Caco-2 (cell line): ENCODE measurements around the gene FXYD2. TPM values are rescaled to one million over a fixed set of nuclear protein-coding genes. Genes with fewer than 3 reads are reported as not detected.
"Not testable (repeated sequence)": the region's sequence is repeated elsewhere in the genome, so short reads cannot be mapped to it uniquely, and the experiment has no call there.

Source experiments
- BruUV-seq: library from RNA; stranded (reverse); fragments of 400-500 nt; replicated peaks from 2 replicates; lab custom pipeline; 2021; lab: Mats Ljungman, UMichigan
- CTCF ChIA-PET: fragments of 300-600 bp; sonication (Branson Sonifier 250); formaldehyde crosslinking; loops from one replicate; lab custom pipeline; 2022; ENCODE audit warnings: antibody characterized with exemption; lab: Charles Lee
- POLR2A ChIA-PET: fragments of 300-600 bp; sonication (Branson Sonifier 250); formaldehyde crosslinking; loops from one replicate; lab custom pipeline; 2022; ENCODE audit warnings: antibody characterized with exemption; lab: Charles Lee
- DNase-seq, 2 experiments: peaks; one replicate each; pipeline versions ENCODE4 v3.0.0 to v3.0.0-alpha.2; 2020 to 2022
- H3K27me3 ChIP-seq: replicated peaks from 2 replicates; pipeline ENCODE4 v1.6.0; 2011; ENCODE audit warnings: low read length; ENCODE audit not compliant: control insufficient read depth, insufficient read depth
- H3K36me3 ChIP-seq: 2 replicates; pipeline ENCODE4 v1.5.1; 2011; ENCODE audit warnings: low read length; ENCODE audit not compliant: control insufficient read depth, insufficient read depth
- H3K4me1 ChIP-seq: fragments of 250-450 bp; sonication (Bioruptor Pico); 2 replicates; pipeline ENCODE4 v1.5.1; 2020; ENCODE audit warnings: mild to moderate bottlenecking
- H3K4me3 ChIP-seq: 2 replicates; pipeline ENCODE4 v1.5.1; 2011; ENCODE audit warnings: low read depth, mild to moderate bottlenecking, control low read depth, low read length
- H3K9me3 ChIP-seq: fragments of 250-450 bp; sonication (Bioruptor Pico); 2 replicates; pipeline ENCODE4 v1.5.1; 2020; ENCODE audit warnings: mild to moderate bottlenecking, moderate library complexity
- H3K27ac Mint-ChIP-seq: one replicate; pipeline ENCODE4 v1.8.0; 2022; ENCODE audit warnings: mixed read lengths; ENCODE audit not compliant: unreplicated experiment
- H3K27me3 Mint-ChIP-seq: one replicate; pipeline ENCODE4 v1.8.0; 2022; ENCODE audit warnings: mixed read lengths; ENCODE audit not compliant: insufficient read depth, unreplicated experiment
- H3K36me3 Mint-ChIP-seq: one replicate; pipeline ENCODE4 v1.8.0; 2022; ENCODE audit warnings: mild to moderate bottlenecking, mixed read lengths; ENCODE audit not compliant: insufficient read depth, unreplicated experiment
- H3K4me1 Mint-ChIP-seq: one replicate; pipeline ENCODE4 v1.8.0; 2022; ENCODE audit warnings: low read depth, mixed read lengths; ENCODE audit not compliant: unreplicated experiment
- H3K4me3 Mint-ChIP-seq: one replicate; pipeline ENCODE4 v1.8.0; 2022; ENCODE audit warnings: mild to moderate bottlenecking, moderate library complexity, mixed read lengths; ENCODE audit not compliant: unreplicated experiment
- H3K9me3 Mint-ChIP-seq: one replicate; pipeline ENCODE4 v1.8.0; 2022; ENCODE audit warnings: mixed read lengths; ENCODE audit not compliant: unreplicated experiment
- CTCF ChIP-seq, 2 experiments: fragments of 200-600 bp in 1 of 2; IDR thresholded peaks; 1 replicate in 1 of 2; 2 replicates in 1 of 2; pipeline versions ENCODE4 v1.5.1 to v1.8.0; 2011 to 2022; ENCODE audit warnings: antibody characterized with exemption in 1 of 2, control low read depth in 1 of 2, inconsistent platforms in 1 of 2, low read depth in 1 of 2, low read length in 1 of 2, mild to moderate bottlenecking in 1 of 2, moderate library complexity in 1 of 2; ENCODE audit not compliant: insufficient read depth in 1 of 2, severe bottlenecking in 1 of 2, unreplicated experiment in 1 of 2
- intact Hi-C: fragments of 100-400 bp; cut with micrococcal nuclease; formaldehyde crosslinking; loops from one replicate; pipeline ENCODE4 v1.10.0; 2022; ENCODE audit not compliant: unreplicated experiment
- total RNA-seq: library from RNA; stranded (reverse); gene quantifications from 2 replicates; pipeline ENCODE4 v1.2.3, GENCODE V29; 2022

Gene FXYD2
- total RNA-seq, 1 experiment from 2014 or later, result 0.48 TPM

GRCh38 chr11:117815262-117815803, 9.2 kb downstream of the FXYD2 start:
- no peak for TF ChIP-seq CTCF (IDR thresholded peaks at IDR 0.05; ENCODE audit: insufficient read depth in 1 of 2, low read depth in 1 of 2, low read length in 1 of 2, severe bottlenecking in 1 of 2, unreplicated experiment in 1 of 2)
- peak overlapping the region; percentile 22 for H3K27ac Mint-ChIP-seq
- no peaks in the 10 kb centered on the region for H3K36me3 Mint-ChIP-seq
- no TSS peak for BruUV-seq
- no peaks in the 10 kb centered on the region for H3K9me3 Mint-ChIP-seq
- H3K4me1 ChIP-seq, result peaks cover 52% of the 10 kb centered on the region
- no peaks in the 10 kb centered on the region for H3K36me3 ChIP-seq
- ChIA-PET POLR2A (no interaction called here), CTCF (interaction anchor here (0.6 to 6.4 kb wide), 10 partner anchors 7 to 389 kb away, joined by 3 to 122 read pairs (median 5); no protein-coding TSS in a partner anchor)
- H3K27me3 Mint-ChIP-seq, result peaks cover 5% of the 10 kb centered on the region
- H3K27me3 ChIP-seq, result no peaks in the 10 kb centered on the region
- no peak overlapping the region for H3K4me3 Mint-ChIP-seq
- H3K9me3 ChIP-seq, result no peaks in the 10 kb centered on the region
- DNase-seq, result no peak
- peaks cover 23% of the 10 kb centered on the region for H3K4me1 Mint-ChIP-seq
- no peak overlapping the region for H3K4me3 ChIP-seq
- intact Hi-C loops, result no loop called here

- ChIA-PET CTCF (interaction anchor here (1.4 to 4.8 kb wide), 5 partner anchors 14 to 388 kb away, joined by 3 to 122 read pairs (median 6); no protein-coding TSS in a partner anchor), POLR2A (no interaction called here)
- intact Hi-C loops, result no loop called here
- no peaks in the 10 kb centered on the region for H3K9me3 ChIP-seq
- no peaks in the 10 kb centered on the region for H3K9me3 Mint-ChIP-seq
- no peaks in the 10 kb centered on the region for H3K27me3 ChIP-seq
- H3K27me3 Mint-ChIP-seq, result peaks cover 7% of the 10 kb centered on the region
- no peaks in the 10 kb centered on the region for H3K36me3 ChIP-seq
- no peaks in the 10 kb centered on the region for H3K36me3 Mint-ChIP-seq
- peaks cover 23% of the 10 kb centered on the region for H3K4me1 Mint-ChIP-seq
- H3K27ac Mint-ChIP-seq, result peak overlapping the region; percentile 22
- no TSS peak for BruUV-seq
- H3K4me3 ChIP-seq, result no peak overlapping the region
- TF ChIP-seq CTCF (IDR thresholded peaks at IDR 0.05; ENCODE audit: insufficient read depth in 1 of 2, low read depth in 1 of 2, low read length in 1 of 2, severe bottlenecking in 1 of 2, unreplicated experiment in 1 of 2), result no peak
- H3K4me1 ChIP-seq, result peaks cover 52% of the 10 kb centered on the region
- H3K4me3 Mint-ChIP-seq, result no peak overlapping the region
- peak in 1 of 2 experiments; percentile 35 for DNase-seq
These were observed 9.7 kb downstream of the FXYD2 start for GRCh38 chr11:117814766-117815261.

GRCh38 chr11:117814204-117814765, 10.3 kb downstream of the FXYD2 start:
- POLR2A ChIA-PET, result no interaction called here
- no TSS peak for BruUV-seq
- no peak overlapping the region for H3K4me3 ChIP-seq
- CTCF ChIA-PET, result interaction anchor here (1.6 to 4.8 kb wide), 3 partner anchors 238 to 388 kb away, joined by 3 to 122 read pairs (median 25); no protein-coding TSS in a partner anchor
- no peak for DNase-seq
- H3K9me3 Mint-ChIP-seq, result no peaks in the 10 kb centered on the region
- no peak overlapping the region for H3K27ac Mint-ChIP-seq
- H3K36me3 ChIP-seq, result no peaks in the 10 kb centered on the region
- H3K4me1 Mint-ChIP-seq, result peaks cover 23% of the 10 kb centered on the region
- H3K27me3 ChIP-seq, result no peaks in the 10 kb centered on the region
- no peak overlapping the region for H3K4me3 Mint-ChIP-seq
- no peaks in the 10 kb centered on the region for H3K36me3 Mint-ChIP-seq
- intact Hi-C loops, result no loop called here
- no peak for TF ChIP-seq CTCF (IDR thresholded peaks at IDR 0.05; ENCODE audit: insufficient read depth in 1 of 2, low read depth in 1 of 2, low read length in 1 of 2, severe bottlenecking in 1 of 2, unreplicated experiment in 1 of 2)
- H3K27me3 Mint-ChIP-seq, result peaks cover 9% of the 10 kb centered on the region
- no peaks in the 10 kb centered on the region for H3K9me3 ChIP-seq
- peaks cover 50% of the 10 kb centered on the region for H3K4me1 ChIP-seq

GRCh38 chr11:117810056-117810451, 14.5 kb downstream of the FXYD2 start:
- H3K27me3 Mint-ChIP-seq, DNase-seq, H3K27ac Mint-ChIP-seq, H3K36me3 ChIP-seq, H3K27me3 ChIP-seq, POLR2A ChIA-PET, BruUV-seq, H3K4me3 Mint-ChIP-seq, H3K9me3 ChIP-seq, H3K4me3 ChIP-seq, intact Hi-C loops, H3K36me3 Mint-ChIP-seq, H3K9me3 Mint-ChIP-seq: not testable (repeated sequence)
- CTCF ChIA-PET, result interaction anchor here (0.6 to 4.7 kb wide), 6 partner anchors 7 to 671 kb away, joined by 3 to 132 read pairs (median 21); no protein-coding TSS in a partner anchor
- H3K4me1 ChIP-seq, result peaks cover 11% of the 10 kb centered on the region
- H3K4me1 Mint-ChIP-seq, result peaks cover 13% of the 10 kb centered on the region
